Kasumi-1 (cell line): ENCODE data around the gene NACAD.
"Not testable (repeated sequence)": the region's sequence is repeated elsewhere in the genome, so short reads cannot be mapped to it uniquely, and the experiment has no call there.

Experiments used
- DNase-seq, 2 experiments: peaks; one replicate each; lab custom pipeline; 2025; lab: John Stamatoyannopoulos, UW

The NACAD gene

GRCh38 chr7:45053941-45054340 lies 34.8 kb downstream of the NACAD start:
- no peak for DNase-seq

DNA sequence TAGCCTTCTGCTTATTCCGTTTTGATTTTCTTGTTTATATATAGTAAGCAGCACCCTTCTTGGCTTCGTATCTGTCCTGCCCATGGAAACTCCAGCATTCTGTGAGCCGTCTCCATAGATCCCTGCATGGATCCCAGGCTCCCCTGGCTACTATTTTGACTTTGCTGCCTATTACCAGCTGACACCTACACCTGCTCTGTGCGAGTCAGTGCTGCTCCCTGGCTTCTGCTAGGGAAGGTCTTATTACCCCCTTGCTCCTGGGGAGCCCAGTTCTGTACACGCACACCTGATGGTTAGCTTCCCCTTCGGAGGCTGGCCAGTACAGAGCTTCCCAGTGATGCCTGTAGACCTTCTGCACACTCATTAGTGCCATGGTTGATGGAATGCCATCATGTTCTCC lies 35.4 kb downstream of the NACAD start:
- no peak for DNase-seq

GRCh38 chr7:45052011-45052410 lies 36.8 kb downstream of the NACAD start:
- no peak for DNase-seq

DNA sequence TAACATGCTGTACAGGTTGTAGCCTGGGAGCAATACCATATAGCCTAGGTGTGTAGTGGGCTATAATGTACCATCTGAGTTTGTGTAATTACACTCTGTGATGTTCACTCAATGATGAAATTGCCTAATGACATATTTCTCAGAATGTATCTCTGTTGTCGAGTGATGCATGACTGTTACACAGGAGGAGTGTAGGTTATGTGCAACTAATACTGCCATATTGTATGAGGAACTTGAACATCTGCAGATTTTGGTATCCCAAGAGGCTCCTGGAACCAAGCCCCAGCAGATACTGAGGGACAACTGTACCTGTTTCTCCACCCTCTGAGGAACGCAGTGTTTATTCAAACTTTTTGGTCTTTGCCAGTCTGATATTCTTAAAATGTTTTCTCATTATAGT lies 38.6 kb downstream of the NACAD start:
- no peak for DNase-seq

- DNase-seq, result no peak
Measured at GRCh38 chr7:45048748-45049147, 40.0 kb downstream of the NACAD start.

DNA sequence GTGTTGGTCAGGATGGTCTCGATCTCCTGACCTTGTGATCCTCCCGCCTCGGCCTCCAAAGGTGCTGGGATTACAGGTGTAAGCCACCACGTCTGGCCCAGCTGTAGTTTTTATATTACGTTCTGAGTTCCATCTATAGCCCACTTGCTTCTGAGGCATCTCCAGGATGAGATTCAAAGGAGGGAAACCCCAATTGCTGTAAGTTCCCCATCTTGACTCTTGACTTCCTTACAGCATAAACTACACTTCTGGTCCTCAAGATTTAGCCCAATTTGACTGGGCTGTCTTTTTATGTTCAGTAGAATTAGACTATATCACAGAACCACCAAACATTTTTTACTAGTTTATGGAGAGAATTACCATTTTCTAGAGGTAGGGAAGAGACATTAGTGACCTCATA lies 44.4 kb downstream of the NACAD start:
- DNase-seq, result no peak

DNA sequence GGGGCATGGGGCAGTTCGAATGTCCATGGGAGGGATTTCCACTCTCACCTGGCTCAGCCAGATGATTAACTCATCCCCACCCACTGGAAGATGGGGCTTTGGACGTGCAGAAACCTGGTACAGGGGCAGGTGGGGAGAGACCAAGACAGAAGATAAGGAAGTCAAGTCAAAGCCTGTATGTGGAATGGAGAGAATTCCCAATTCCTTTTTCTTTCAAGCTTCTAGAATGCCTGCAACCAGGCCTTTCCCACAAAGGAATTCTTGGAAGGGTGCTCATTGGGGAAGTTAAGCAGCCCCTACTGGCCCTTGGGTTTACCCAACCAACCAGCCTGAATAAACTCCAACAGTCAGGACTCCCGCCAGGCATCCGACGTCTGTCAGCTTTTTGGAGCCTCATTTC lies 49.7 kb downstream of the NACAD start:
- no peak for DNase-seq

GRCh38 chr7:45037876-45038275 lies 50.9 kb downstream of the NACAD start:
- DNase-seq, result no peak

GRCh38 chr7:45036796-45037195 lies 52.0 kb downstream of the NACAD start:
- no peak for DNase-seq

DNA sequence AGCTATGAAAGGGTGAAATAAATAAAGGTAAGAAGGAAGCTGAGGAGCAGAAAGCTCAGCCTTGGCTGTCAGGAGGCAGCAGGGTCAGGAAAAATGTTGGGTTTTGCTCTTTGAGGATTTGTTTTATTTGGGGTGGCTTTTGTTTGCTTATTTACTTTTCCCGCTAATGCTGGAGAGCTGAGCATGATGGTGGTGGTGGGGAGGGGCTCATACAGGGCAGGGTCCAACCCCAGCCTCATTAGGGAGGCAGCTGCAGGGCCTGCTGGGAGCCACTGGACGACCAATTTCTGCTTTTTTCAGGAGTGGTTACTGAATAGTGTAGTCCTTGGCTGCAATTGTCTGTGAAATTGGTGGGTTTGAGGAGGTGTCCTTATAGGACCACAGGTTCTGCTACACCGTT lies 52.5 kb downstream of the NACAD start:
- no peak for DNase-seq

- no peak for DNase-seq
Measured at GRCh38 chr7:45035893-45036292, 52.9 kb downstream of the NACAD start.

DNA sequence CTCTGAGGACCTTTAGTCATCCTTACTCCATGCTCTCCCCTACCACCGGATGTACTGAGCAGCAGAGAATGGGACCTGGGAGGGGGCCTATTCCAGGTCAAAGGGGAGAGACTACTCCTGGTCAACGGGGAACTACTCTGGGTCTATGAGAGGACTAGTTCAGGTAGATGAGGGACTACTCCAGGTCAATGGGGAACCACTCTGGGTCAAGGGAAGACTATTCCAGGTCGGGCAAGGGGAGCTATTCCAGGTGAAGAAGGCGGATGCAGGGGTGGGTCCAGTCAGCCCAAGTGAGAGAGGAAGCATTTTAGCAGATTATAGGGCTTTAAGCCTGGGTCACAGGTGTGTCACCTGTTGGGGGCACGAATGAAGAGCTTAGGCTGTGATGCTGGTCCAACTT lies 53.4 kb downstream of the NACAD start:
- DNase-seq, result no peak

DNA sequence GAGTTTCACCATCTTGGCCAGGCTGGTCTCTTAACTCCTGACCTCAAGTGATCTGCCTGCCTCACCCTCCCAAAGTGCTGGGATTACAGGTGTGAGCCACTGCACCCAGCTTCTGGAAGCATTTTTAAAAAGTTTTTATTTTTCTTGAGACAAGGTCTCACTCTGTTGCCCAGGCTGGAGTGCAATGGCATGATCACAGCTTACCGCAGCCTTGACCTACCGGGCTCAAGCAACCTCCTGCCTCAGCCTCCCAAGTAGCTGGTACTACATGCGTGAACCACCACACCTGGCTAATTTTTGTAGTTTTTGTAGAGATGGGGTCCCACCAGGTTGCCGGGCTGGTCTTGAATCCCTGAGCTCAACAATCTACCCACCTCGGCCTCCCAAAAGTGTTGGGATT lies 54.1 kb downstream of the NACAD start:
- DNase-seq, result not testable (repeated sequence)

GRCh38 chr7:45033931-45034290 lies 54.9 kb downstream of the NACAD start:
- DNase-seq, result no peak

- no peak for DNase-seq
Measured at GRCh38 chr7:45033261-45033930, 55.4 kb downstream of the NACAD start.

DNA sequence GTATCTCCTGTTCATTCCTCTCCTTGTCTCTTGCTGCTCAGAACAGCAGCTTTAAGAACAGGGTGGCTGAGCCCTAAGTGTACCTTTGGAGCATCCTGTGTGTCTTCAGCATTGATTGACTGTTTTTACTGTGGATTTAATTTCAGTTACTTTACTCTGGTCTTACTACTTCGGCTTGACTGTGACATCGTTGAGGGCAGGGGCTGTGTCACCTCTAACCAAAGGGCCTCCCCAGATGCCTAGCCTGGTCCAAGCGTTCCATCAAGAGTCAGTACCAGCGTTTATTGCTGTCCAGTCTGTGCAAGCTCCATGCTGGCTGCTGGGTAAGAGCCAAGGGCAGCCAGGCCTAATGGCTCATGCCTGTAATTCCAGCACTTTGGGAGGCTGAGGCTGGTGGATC lies 56.3 kb downstream of the NACAD start:
- DNase-seq, result no peak

- DNase-seq, result no peak
Measured at GRCh38 chr7:45031829-45032228, 56.9 kb downstream of the NACAD start.
